GM18868 (cell line): ENCODE results near the gene POU6F2.
"Not testable (repeated sequence)": the region's sequence is repeated elsewhere in the genome, so short reads cannot be mapped to it uniquely, and the experiment has no call there.

Experiments used
- ATAC-seq: cut with Tn5 transposase; IDR thresholded peaks from one replicate; pipeline ENCODE4 v1.9.1; 2021; ENCODE audit warnings: mild to moderate bottlenecking, moderate library complexity; ENCODE audit not compliant: unreplicated experiment

The POU6F2 gene, protein sequence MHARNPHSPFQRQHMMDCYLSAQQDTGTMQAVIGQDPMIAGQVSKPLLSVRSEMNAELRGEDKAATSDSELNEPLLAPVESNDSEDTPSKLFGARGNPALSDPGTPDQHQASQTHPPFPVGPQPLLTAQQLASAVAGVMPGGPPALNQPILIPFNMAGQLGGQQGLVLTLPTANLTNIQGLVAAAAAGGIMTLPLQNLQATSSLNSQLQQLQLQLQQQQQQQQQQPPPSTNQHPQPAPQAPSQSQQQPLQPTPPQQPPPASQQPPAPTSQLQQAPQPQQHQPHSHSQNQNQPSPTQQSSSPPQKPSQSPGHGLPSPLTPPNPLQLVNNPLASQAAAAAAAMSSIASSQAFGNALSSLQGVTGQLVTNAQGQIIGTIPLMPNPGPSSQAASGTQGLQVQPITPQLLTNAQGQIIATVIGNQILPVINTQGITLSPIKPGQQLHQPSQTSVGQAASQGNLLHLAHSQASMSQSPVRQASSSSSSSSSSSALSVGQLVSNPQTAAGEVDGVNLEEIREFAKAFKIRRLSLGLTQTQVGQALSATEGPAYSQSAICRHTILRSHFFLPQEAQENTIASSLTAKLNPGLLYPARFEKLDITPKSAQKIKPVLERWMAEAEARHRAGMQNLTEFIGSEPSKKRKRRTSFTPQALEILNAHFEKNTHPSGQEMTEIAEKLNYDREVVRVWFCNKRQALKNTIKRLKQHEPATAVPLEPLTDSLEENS

DNA sequence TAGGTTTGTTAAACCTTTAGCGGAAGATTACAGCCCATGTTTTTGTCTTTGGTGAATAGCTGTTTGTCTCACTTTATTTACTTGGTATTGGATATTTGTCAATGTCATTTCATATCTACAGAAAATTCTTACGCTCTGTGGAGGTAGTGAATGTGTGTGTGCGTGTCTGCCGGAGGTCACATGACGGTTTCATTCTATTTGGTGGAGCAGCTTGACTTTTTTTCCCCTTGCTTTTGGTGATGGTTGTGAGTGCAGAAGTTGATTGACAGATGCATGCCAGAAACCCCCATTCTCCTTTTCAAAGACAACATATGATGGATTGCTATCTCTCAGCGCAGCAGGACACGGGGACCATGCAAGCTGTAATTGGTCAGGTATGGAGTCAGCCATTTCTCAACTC, at the start of gene POU6F2:
TSS of gene POU6F2 (plus strand) at position 225 of the 400 bp plus-strand sequence. CDS start at position 270, 45 bp downstream.
- no peak for ATAC-seq

DNA sequence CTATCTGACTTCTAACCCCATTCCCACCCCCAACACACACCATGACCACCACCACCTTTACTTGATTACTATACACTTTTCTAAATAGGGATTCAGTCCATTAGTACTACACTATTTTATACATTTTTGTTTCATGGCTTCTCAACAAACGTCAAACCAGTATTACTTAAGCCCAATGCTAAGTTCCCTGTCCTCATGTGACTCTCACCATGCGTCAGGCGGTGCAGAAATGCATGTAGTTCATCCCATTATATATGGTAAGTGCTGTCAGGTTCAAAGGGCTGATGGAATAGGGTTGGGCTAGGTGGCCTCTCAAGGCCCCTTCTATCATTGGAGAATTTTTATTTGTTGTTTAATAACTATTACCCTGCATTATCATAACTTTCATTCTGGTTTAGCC, 49.2 kb upstream of the POU6F2 start:
- ATAC-seq: no peak

DNA sequence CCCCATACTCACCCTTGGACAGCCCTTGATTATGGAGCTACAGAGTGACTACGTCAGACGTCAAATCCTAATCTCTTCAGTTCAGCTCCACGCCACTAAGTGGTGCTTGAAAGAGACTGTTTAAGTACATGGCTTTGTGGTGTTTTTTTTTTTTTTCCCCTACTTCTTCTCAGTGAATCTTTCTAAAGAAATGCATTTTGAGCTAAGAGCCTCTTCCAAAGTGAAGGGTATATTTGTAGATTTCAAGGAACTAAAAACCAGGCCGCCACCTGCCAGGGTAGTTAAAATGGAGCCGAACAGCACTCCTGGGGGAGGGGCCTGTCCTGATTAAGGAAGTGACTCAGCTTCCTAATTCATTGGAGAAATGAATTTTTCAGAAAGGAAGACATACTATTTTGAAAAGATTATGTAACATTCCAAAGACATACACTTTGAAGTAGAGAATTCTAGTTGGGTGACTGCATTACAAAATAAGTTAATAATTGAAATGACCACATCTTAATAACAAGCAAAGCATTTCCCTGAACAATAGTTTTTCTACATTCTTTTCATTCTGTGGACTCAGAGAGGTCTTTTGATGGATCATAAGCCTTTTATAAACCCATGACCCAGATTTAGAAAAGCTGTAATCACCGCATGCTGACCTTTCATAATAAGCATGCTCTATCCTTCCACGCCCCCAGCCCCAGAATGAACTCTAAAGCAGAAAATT, 48.1 kb upstream of the POU6F2 start:
- ATAC-seq: no peak

DNA sequence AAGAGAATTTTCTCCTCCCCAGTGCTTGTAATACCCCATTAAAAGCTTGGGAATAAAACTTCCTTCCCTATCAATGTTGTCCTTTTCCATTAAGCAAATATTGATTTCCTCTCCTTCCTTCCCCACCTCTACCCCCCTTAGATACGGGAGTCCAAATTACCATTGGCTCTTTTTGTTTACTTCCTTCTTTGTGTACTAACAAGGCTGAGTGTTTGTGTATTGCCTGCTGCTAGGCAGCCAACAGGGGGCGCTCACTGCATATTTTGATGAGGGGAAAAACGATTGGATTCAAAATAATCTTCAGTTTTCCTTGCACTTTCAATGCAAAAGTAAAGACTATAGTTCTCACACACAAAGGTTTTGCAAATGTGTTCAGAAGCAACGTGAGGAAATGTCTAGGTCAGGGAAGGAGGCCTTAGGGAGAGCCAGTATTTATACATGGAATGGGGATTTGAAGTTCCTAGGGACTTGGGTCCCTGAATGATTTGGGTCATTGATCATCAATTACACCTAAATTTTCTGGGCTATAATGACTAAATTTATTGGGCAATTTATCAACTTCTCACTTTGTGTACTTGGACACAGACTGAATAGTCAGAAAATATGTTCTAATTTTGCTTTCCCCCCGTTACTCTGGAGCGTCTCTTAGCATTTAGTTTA, 45.1 kb upstream of the POU6F2 start:
- peak; percentile 74 for ATAC-seq

DNA sequence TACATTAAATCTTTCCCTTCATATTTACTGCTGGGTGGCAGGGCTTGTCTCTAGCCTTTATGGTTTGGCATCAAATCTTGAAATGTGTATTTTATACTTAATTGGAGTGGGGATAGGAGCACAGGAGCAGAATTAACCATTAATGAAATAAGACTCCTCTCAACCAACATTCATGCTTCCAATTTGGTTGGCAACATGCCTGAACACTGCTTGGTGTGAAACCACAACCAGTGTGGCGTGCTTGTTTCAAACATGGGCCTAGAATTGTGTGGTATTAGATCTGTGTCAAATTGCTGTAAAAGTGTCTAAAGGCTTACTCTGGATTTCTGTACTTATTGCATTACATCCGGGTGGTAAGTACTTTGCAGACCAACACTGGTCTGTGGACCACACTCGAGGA, 43.7 kb upstream of the POU6F2 start:
- no peak for ATAC-seq

DNA sequence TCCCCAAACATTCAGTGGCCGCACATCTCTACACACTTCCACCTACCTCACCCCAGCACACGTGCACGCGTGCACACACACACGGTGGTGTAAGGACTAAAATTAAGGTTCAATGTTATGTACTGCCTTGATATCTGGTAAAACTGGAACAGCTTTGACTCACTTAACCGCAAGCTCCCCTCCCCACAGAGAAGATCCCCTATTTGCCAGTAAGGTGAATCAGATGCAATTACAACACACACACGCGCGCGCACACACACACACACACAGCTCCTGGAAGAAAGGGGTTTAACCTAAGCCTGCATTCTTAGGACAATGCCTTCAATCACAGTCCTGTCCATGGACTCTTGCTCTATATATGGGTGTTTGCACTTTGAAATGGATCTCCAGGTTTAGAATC, 43.2 kb upstream of the POU6F2 start:
- ATAC-seq: no peak

DNA sequence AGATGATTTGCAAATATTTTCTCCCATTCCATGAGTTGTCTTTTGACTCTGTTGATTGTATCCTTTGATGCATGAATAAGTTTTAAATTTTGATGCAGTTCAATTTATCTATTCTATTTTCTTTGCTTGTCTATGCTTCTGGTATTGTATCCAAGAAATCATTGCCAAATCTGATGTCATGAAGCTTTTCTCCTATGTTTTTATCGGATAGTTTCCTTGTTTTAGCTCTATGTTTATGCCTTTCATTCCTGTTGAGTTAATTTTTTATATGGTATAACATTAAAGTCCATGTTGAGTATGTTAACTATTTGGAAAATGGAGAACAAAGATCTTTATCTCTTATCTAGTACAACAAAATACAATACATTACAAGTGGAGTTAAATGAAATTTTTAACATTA, 41.1 kb upstream of the POU6F2 start:
- ATAC-seq: no peak

DNA sequence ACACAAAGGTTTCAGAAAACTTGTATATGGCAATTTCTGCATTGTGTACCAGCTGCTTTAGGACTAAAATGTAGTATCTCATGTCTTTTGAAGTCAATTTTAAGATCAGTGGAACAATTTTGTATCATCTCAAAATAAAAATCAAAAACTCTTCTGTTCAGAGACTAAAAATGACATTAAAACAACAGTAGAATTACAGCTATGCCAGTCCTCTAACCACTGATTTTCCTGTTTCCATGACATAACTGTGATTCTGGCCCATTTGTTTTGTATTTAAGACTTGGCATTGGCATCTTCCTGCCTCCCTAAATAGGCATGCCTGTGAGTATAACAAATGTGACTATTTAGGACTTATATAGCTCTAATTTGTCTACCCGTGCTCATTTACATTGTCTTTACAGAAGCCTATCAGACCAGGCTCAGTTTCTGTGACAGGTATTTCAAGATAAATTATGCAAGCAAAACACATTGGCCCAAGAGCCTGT, 39.7 kb upstream of the POU6F2 start:
- ATAC-seq: no peak

DNA sequence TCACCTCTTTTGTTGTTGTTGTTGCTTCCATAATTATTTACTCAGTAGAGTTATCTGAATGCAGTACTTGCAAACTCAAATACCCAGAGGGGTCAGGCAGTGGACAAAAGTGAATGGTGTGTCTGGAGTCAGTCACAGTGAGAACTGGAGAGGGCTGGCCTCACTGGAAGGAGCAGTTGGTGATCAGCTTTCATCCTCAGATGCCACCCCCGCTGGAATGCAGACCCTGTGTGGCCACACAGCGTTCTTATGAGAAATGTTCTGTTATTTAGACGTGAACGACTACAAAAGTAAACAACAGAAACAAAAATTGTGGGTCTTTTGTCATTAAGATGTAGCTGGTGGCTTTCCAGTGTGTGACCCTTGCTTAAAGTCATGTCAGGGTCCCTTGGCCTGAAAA, 39.1 kb upstream of the POU6F2 start:
- no peak for ATAC-seq

DNA sequence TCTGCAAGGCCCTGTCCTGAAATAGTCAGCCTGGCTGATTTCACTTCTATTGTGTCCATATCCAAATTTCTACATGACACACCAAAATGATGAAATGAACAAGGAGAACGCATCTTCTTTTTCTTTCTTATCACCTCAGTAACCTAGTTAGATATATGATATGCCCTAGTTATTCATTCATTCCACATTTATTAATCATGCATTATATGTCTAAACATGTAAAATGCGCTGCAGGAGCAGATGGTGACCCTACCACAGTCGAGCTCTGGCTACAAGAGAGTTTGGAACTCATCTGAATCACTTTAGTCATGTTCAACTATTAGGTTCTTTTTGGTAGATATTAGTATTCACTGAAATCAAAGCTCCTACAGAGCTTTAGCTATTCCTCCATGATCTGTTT, 36.9 kb upstream of the POU6F2 start:
- ATAC-seq: no peak

DNA sequence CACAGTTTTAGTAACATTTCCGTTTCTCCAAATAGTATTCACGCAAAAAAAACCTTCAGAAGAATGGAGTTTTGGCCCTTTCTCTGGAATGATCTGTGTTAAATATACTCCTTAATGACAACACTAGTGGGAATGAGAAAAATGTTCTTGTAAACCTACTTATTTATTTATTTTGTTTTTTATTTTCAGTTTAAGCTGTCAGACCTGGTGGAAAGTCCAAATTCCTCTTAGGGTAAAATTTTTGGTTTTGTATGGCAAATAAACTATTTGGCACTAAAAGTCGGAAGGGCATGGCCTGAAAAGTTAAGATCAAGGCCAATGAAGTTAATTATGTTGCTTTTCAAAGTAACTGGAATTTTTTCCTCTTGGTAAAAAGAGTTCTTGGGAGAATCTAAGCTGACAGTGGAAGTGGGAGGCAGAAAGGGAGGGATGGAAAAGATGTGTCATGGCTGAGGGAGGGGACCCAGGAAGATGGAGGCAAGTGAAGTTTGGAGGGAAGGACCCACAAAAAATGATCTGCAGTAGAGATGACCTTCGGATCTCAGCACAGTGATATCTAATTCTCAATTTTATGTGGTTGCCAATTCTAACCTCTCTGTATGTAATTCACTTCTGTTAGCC, 35.2 kb upstream of the POU6F2 start:
- ATAC-seq: no peak

DNA sequence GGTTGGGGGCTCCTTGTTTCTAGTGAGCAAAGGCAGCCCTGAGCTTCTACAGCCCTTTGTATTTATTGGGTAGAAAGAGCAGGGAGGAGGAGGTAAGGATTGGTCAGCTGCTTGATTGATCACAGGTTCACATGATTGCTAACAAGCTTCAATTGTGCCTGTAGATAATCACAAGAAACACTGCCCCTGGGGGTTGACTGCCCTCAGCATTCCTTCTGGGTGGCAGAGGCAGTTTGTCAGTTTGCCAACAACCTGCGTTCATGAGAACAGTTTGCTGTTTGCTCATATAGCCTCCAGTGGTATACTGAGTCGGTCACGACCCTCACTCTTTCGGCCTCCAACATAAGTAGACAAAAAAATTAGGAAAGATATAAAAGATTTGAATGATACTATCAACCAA, 30.2 kb upstream of the POU6F2 start:
- not testable (repeated sequence) for ATAC-seq

DNA sequence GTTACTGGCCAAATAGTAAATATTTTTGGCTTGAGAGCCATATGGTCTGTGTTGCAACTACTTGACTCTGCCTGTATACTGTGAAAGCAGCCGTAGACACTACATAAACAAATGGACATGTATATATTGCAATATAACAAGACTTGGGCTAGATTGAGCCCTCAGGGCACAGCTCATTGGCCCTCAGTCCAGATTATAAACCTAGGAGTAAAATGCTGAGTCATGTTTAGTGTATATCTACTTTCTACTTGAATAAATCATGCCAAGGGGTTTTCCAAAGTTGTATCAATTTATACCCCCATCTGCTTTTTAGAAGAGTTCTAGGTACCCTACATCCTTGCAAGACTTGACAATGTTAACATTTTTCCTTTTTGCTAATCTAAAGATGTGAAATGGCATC, 27.4 kb upstream of the POU6F2 start:
- no peak for ATAC-seq

DNA sequence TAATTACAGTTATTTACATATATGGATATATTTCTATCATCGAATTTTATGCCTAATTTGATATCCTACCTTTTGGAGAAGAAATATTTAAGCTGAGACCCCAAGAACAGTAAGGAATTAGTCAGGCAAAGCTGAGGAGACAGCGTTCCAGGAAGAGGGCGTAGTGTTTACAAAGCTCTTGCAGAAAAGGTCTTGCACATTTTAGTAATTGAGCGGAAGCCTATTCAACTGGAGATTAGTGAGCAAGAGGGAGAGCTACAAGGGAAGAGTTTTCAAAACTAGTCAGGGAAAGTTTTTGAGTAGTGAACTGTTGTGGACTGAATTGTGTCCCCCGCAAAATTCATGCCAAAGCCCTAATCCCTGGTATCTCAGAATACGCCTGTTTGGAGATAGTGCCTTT, 26.5 kb upstream of the POU6F2 start:
- no peak for ATAC-seq

DNA sequence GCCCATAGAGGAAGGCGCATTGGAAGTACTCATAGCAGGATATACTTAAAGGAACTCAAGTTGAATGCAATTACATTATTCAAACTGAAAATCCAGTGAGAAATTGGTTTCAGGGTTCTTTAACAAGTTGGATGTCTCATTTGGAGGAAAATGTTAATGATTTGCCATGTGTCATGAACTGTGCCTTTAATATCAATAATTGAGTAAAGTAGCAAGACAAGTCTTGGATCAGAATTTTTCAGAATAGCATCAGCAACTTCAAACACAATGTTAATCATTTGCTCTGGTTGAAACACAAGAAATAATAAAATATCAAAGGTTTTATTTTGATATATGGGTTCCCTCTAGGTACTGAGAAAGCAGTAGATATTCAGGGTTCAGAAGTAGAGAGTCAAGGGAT, 24.5 kb upstream of the POU6F2 start:
- no peak for ATAC-seq

DNA sequence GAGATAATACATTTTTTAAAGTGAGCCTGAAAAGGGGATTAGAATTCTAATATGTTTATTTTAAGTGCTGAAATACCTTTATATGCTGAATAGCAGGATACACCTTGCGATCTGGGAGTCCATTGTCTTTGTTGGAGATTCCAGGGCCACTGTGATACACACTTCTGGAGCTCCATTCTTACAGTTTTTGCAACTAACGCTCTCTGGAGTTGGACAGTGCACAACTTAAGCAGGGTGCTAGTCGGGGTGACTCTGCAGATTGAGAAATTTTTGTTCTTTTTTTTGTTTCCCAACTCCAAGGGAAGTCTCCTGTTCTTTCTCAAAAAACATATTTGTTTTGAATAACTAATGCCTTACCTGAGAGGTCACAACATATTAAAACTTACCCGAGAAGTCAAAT, 23.7 kb upstream of the POU6F2 start:
- ATAC-seq: no peak

DNA sequence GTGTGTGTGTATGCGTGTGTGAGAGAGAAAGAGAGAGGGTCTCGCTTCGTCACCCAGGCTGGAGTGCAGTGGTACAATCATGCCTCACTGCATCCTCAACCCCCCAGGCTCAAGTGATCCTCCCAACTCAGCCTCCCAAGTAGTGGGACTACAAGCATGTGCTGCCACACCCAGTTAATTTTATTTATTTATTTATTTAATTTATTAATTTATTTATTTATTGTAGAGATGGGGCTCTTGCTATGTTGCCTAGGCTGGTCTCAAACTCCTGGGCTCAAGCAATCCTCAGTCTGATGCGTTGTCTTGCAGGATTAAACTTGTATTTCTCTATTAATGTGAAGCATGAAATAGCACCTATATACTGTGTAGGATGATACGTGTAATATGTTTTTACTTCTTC, 21.8 kb upstream of the POU6F2 start:
- no peak for ATAC-seq

DNA sequence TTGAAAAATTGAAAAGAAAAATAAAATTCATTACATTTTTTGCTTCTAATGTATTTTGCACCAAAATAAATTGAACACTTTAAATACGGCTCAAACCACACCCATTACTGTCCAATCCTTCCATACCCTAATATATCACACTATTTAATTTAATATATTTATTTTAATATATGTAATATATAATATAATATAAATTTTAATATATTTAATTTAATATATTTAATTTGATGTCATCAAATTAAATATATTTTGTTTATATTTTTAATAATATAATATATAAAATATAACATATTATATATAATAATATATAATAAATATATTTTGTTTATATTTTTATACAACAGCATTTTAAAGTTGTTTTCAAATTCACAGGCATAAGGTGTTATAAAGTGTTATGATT, 15.7 kb upstream of the POU6F2 start:
- no peak for ATAC-seq

DNA sequence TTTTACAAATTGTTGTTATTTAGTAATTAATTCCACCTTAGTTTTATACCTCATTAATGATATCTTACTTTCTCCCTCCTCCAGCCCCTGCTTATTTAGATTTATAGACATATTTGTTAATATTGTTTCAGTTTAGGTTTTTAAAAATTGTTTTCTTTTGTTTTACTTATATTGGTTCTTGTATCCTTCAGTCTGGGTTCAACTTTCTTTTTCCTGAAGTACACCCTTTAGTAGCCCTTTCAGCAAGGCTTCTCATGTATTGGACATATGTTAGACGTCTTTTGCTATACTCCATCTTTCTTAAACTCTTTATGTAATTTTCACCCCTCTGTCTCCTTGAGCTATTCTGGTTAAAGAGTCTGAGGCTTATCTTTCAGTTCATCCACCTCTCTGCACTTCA, 12.8 kb upstream of the POU6F2 start:
- ATAC-seq: no peak

DNA sequence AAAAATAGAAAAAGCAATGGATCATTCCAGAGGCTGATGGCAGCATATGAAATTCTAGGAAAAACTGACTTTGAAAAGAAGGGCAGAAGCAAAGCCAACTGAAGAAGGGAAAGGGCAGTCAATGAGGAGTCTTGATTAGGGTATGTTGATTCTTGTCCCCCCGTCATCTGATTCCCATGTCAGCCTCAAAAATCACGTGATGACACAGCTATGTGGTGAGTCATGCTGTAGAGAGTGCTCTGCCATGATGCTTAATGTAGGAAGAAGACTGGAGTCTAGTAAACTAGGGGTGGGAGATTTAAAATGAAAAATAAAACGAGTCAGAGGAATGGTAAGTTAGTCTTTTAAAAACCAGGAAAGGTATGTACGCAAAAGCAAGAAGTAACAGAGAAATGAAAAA, 3.9 kb upstream of the POU6F2 start:
- no peak for ATAC-seq

DNA sequence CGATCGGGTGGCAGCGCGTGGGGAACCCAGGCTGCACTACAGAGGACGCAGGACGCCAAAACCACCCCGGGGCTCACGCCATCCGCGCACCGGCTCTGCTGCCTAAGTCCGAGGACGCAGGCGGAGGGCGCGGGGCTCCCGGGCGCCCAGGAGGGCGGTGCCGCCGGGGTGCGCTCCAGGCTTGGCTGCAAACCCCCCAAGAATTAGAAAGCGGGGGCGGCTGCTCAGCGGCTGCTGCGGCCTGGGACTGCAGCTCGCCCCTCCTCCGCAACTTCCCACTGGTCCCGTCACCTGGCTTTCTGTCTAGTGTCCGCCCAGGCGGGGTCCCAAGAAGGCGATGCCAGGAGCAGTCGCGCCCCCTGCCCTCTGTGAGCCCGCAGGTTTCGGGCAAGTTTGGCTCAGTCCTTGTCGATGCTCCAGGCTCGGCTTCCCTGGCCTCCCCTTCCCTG, 1.7 kb upstream of the POU6F2 start:
- no peak for ATAC-seq
